DOHH2 (cell line): ENCODE data around the gene MTA2.

ENCODE experiments used
- EZH2phosphoT487 ChIP-seq: fragments of 200-600 bp; sonication (generic); IDR thresholded peaks from 2 replicates; pipeline ENCODE4 v1.6.1; 2017; ENCODE audit warnings: borderline replicate concordance, mild to moderate bottlenecking, antibody characterized with exemption, low read length, moderate library complexity, mixed read lengths
- TF ChIP-seq, protein P1 (sequence below): fragments of 200-600 bp; sonication (generic); IDR thresholded peaks from one replicate; pipeline ENCODE4 v1.5.1; 2014; ENCODE audit warnings: antibody characterized with exemption, mild to moderate bottlenecking, low read depth, low read length; ENCODE audit not compliant: poor library complexity, severe bottlenecking

DNA sequence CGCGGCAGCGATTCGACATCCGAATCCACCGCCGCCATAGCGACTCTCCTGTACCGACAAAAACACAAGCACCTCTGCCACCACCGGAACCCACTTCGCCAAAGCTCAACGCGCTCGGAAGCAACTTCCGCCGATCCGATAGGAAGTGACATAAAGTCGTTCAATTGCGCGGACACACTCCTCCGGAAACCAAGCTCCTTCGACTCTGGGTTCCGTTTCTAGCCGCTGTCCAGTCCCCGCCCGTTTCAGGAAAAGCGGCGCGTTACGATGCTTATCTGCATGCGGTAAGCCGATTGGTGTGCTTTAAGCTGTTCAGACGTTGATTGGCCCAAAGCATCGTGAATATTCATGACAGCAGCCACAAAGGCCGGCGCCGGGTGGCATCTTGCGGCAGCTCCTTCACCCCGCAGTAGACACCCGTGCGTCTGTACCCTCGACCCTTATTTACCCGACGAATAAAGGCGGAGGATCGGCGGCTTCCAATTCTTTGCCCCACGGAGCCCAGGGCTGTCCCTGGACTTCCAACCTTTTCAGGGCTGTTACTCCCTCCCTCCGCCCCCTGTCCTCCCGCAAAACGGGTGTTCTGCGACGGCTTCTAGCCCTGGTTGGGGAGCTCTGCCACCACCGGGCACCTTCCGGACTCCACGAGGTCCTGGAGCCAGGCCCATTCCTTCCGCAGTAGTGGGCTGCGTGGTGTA, 10.1 kb downstream of the MTA2 start, which contains the start of gene TUT1:
- TF ChIP-seq, protein P1, sequence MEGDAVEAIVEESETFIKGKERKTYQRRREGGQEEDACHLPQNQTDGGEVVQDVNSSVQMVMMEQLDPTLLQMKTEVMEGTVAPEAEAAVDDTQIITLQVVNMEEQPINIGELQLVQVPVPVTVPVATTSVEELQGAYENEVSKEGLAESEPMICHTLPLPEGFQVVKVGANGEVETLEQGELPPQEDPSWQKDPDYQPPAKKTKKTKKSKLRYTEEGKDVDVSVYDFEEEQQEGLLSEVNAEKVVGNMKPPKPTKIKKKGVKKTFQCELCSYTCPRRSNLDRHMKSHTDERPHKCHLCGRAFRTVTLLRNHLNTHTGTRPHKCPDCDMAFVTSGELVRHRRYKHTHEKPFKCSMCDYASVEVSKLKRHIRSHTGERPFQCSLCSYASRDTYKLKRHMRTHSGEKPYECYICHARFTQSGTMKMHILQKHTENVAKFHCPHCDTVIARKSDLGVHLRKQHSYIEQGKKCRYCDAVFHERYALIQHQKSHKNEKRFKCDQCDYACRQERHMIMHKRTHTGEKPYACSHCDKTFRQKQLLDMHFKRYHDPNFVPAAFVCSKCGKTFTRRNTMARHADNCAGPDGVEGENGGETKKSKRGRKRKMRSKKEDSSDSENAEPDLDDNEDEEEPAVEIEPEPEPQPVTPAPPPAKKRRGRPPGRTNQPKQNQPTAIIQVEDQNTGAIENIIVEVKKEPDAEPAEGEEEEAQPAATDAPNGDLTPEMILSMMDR = no peak
- no peak for TF ChIP-seq EZH2phosphoT487
